Measurements from ENCODE around the gene POLE. TPM values are rescaled to one million over a fixed set of nuclear protein-coding genes. Genes with fewer than 3 reads are reported as not detected.

POLE gene
- total RNA-seq, 2 experiments from 2014 or later, result 115 to 121 TPM

DNA sequence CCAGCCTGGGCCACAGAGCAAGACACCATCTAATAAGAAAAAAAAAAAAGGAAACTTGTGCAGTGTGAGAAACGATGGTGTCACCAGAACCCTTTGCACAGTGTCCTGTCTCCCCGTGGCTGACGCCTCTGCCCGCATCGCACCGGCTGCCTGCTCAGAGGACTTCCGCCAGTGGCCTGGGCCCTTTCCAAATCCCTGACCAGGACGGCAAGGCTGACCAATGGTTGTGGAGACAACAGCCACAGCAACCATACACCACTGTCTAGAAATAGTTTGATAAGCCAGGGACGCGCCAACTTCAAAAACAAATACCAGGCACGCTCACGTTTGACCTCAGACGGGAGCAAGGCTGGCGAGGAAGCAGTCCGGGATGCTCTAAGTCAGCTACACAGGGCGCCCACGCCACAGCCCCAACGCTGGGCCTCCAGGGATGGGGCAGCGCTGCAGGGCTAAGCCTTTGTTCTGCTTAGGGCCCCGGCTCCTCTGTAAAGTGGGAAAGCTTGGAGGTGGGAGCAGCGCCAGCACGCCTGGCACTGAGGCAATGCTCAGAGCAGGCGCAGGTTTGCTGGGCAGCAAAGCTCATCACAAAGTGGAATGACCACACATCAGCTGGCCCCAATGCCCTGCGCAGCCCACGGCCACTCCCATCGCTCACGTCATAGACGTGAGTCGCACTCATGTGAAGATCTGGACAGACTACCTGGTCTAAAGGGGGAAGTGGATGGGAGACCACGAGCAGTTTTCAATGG lies 36.0 kb upstream of the POLE start:
- peaks cover 65% of the 10 kb centered on the region for H3K36me3 Mint-ChIP-seq (ENCODE audit: low read depth)
- ATAC-seq, result no peak
- H3K9me3 Mint-ChIP-seq, result no peaks in the 10 kb centered on the region
- POLR2A ChIA-PET, result interaction anchor here (1.6 kb wide), 1 partner anchor 13 kb away, joined by 4 read pairs; no protein-coding TSS in a partner anchor
- H3K4me3 Mint-ChIP-seq, result no peak overlapping the region
- H3K4me1 Mint-ChIP-seq (ENCODE audit: low read depth), result no peaks in the 10 kb centered on the region
- no peaks in the 10 kb centered on the region for H3K27me3 Mint-ChIP-seq
- CTCF ChIA-PET, result no interaction called here
- DNase-seq, result no peak
- no peak for TF ChIP-seq CTCF (IDR thresholded peaks at IDR 0.05)
- intact Hi-C loops (cut with micrococcal nuclease), result no loop called here
- H3K27ac Mint-ChIP-seq, result peak overlapping the region; percentile 16

DNA sequence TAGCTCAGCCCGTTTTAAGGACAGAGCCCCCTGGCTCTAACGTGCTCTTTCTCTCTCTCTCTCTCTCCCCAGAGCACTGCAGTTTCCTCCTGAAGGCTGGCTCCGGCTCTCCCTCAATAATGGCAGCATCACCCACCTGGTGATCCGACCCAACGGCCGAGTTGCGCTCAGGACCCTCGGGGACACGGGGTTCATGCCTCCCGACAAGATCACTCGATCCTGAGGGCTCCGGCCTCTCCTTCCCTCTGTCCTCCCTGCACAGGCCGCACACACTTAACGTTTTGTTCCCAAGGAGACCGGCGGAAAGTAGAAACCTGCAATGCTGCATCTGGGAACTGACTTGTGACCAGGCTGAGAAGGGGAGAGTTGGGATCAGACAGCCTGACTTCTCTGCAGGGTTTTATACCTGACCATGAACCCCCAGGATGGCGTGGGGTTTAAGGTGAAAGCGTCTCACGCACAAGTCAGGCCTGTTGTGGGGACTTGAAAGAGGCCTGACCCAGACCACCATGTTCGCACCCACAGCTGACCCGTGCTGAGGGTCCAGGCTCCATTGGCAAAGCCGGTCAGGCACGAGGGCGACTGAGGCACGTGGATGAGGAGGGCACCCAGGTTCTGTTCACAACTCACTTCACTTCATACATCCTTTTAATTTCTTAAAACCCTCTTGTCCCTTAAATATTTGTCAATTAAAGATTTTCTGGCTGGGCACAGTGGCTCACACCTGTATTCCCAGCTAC lies 33.6 kb upstream of the POLE start:
- H3K36me3 Mint-ChIP-seq (ENCODE audit: low read depth), result peaks cover 54% of the 10 kb centered on the region
- no peak for DNase-seq
- H3K27me3 Mint-ChIP-seq, result no peaks in the 10 kb centered on the region
- CTCF ChIA-PET, result no interaction called here
- no peak overlapping the region for H3K4me3 Mint-ChIP-seq
- H3K27ac Mint-ChIP-seq, result no peak overlapping the region
- POLR2A ChIA-PET, result interaction anchor here (1.8 kb wide), 1 partner anchor 40 kb away, joined by 4 read pairs; the partner anchor contains the start of gene ANKLE2
- H3K9me3 Mint-ChIP-seq, result no peaks in the 10 kb centered on the region
- TF ChIP-seq CTCF (IDR thresholded peaks at IDR 0.05), result no peak
- H3K4me1 Mint-ChIP-seq (ENCODE audit: low read depth), result no peaks in the 10 kb centered on the region
- no peak for ATAC-seq
- intact Hi-C loops (cut with micrococcal nuclease), result no loop called here

GRCh38 chr12:132719954-132720324 lies 32.8 kb upstream of the POLE start:
- TF ChIP-seq CTCF (IDR thresholded peaks at IDR 0.05), result no peak
- DNase-seq, result no peak
- Mint-ChIP-seq H3K9me3 (no peaks in the 10 kb centered on the region), H3K36me3 (ENCODE audit: low read depth) (peaks cover 48% of the 10 kb centered on the region), H3K27me3 (no peaks in the 10 kb centered on the region), H3K4me3 (no peak overlapping the region), H3K4me1 (ENCODE audit: low read depth) (no peaks in the 10 kb centered on the region), H3K27ac (no peak overlapping the region)
- ChIA-PET POLR2A (interaction anchor here (0.5 to 1.8 kb wide), 2 partner anchors 38 to 41 kb away, joined by 3 to 4 read pairs; partner anchors contain the start of gene ANKLE2), CTCF (no interaction called here)
- ATAC-seq, result no peak
- intact Hi-C loops (cut with micrococcal nuclease), result no loop called here

GRCh38 chr12:132719141-132719953 lies 32.2 kb upstream of the POLE start:
- H3K4me3 Mint-ChIP-seq, result no peak overlapping the region
- intact Hi-C loops (cut with micrococcal nuclease), result no loop called here

More at GRCh38 chr12:132719141-132719953, 32.2 kb upstream of the POLE start:
- Mint-ChIP-seq H3K9me3 (no peaks in the 10 kb centered on the region), H3K27ac (no peak overlapping the region), H3K4me1 (ENCODE audit: low read depth) (peaks cover 3% of the 10 kb centered on the region), H3K27me3 (no peaks in the 10 kb centered on the region), H3K36me3 (ENCODE audit: low read depth) (peaks cover 49% of the 10 kb centered on the region)
- DNase-seq, result no peak
- ChIA-PET CTCF (no interaction called here), POLR2A (interaction anchor here (0.5 to 1.1 kb wide), 4 partner anchors 8 to 39 kb away, joined by 3 to 4 read pairs (median 3); partner anchors contain the start of gene PGAM5)
- no peak for TF ChIP-seq CTCF (IDR thresholded peaks at IDR 0.05)
- ATAC-seq, result no peak

All from activated CD8-positive, alpha-beta T cell treated with anti-CD3 and anti-CD28 coated beads for 36 hours (primary cell).